K562 (cell line): ENCODE data around the gene SMYD2. TPM values are rescaled to one million over a fixed set of nuclear protein-coding genes. Genes with fewer than 3 reads are reported as not detected.

Experiments
- ATAC-seq: fragments of 200-7000 bp; cut with Tn5 transposase; 3 replicates; pipeline ENCODE4 v1.9.1; 2020; ENCODE audit warnings: moderate library complexity
- BruUV-seq: library from RNA; stranded (reverse); fragments of 400-500 nt; replicated peaks from 2 replicates; lab custom pipeline; 2021; lab: Mats Ljungman, UMichigan
- CTCF ChIA-PET: fragments of 300-600 bp; formaldehyde crosslinking; extraction: SDS; loops from one replicate; lab custom pipeline; 2021; ENCODE audit warnings: low intra/inter-chr PET ratio; lab: Yijun Ruan, JAX
- POLR2A ChIA-PET: fragments of 300-600, 350-650 bp; sonication (Branson Sonifier 250); formaldehyde crosslinking; extraction: SDS; loops from one replicate; lab custom pipeline; 2021; ENCODE audit warnings: antibody characterized with exemption, inconsistent platforms; lab: Yijun Ruan, JAX
- DNase-seq, 4 experiments: peaks; one replicate each; pipeline versions ENCODE4 v3.0.0 to v3.0.0-alpha.2; 2011 to 2018; ENCODE audit warnings: low spot score in 3 of 4, mixed read lengths in 3 of 4; ENCODE audit errors: extremely low read depth in 1 of 4
- FAIRE-seq: peaks from 2 replicates; lab custom pipeline; 2011; peaks lifted over from hg19 to GRCh38; lab: Jason Lieb, UNC
- H2AFZ ChIP-seq: 2 replicates; pipeline ENCODE4 v1.6.0; 2011; ENCODE audit warnings: low read depth, low read length, control low read depth, inconsistent platforms
- H3K27ac ChIP-seq: fragments of 200-600 bp; 3 replicates; pipeline ENCODE4 v1.8.0; 2011; ENCODE audit warnings: low read depth, mild to moderate bottlenecking, control low read depth, inconsistent platforms, low read length, moderate library complexity, mixed read lengths; ENCODE audit errors: extremely low read depth
- H3K27me3 ChIP-seq, 2 experiments: fragments of 300-600 bp in 1 of 2; 2 replicates in 1 of 2; 3 replicates in 1 of 2; pipeline versions ENCODE4 v1.6.0 to v1.8.0; 2011; ENCODE audit warnings: inconsistent platforms in 2 of 2, low read length in 2 of 2, mild to moderate bottlenecking in 1 of 2, mixed read lengths in 1 of 2, moderate library complexity in 1 of 2; ENCODE audit not compliant: control insufficient read depth in 2 of 2, insufficient read depth in 2 of 2
- H3K36me3 ChIP-seq: fragments of 300-600 bp; 3 replicates; pipeline ENCODE4 v1.8.0; 2011; ENCODE audit warnings: mild to moderate bottlenecking, low read length, inconsistent platforms; ENCODE audit not compliant: control insufficient read depth, insufficient read depth
- H3K4me1 ChIP-seq, 2 experiments: fragments of 200-600 bp in 1 of 2; replicated peaks in 1 of 2; 2 replicates in 1 of 2; 3 replicates in 1 of 2; pipeline versions ENCODE4 v1.5.1 to v1.8.0; 2011; ENCODE audit warnings: inconsistent platforms in 2 of 2, low read length in 2 of 2, mild to moderate bottlenecking in 1 of 2, mixed read lengths in 1 of 2, moderate library complexity in 1 of 2; ENCODE audit not compliant: control insufficient read depth in 2 of 2, insufficient read depth in 2 of 2
- H3K4me2 ChIP-seq: 2 replicates; pipeline ENCODE4 v1.6.1; 2011; ENCODE audit warnings: low read length, control low read depth, inconsistent platforms, mixed read lengths; ENCODE audit not compliant: insufficient read depth
- H3K4me3 ChIP-seq: fragments of 200-600 bp; sonication (generic), shearing (Covaris generic); 2 replicates; pipeline ENCODE4 v1.5.1; 2016; ENCODE audit warnings: control low read depth, inconsistent platforms
- H3K79me2 ChIP-seq: fragments of 200-600 bp; 3 replicates; pipeline ENCODE4 v1.8.0; 2011; ENCODE audit warnings: low read length, inconsistent platforms; ENCODE audit not compliant: control insufficient read depth, insufficient read depth
- H3K9ac ChIP-seq, 2 experiments: 2 replicates each; pipeline versions ENCODE4 v1.6.0 to v1.6.1; 2011; ENCODE audit warnings: low read depth in 2 of 2, low read length in 2 of 2, control low read depth in 1 of 2, inconsistent platforms in 1 of 2, mild to moderate bottlenecking in 1 of 2, mixed read lengths in 1 of 2; ENCODE audit not compliant: insufficient read depth in 1 of 2
- H3K9me1 ChIP-seq: one replicate; pipeline ENCODE4 v1.6.0; 2011; ENCODE audit warnings: inconsistent platforms, mild to moderate bottlenecking, low read length, moderate library complexity; ENCODE audit not compliant: control insufficient read depth, insufficient read depth
- H3K9me3 ChIP-seq: replicated peaks from 2 replicates; pipeline ENCODE4 v1.5.1; 2011; ENCODE audit warnings: low read depth, low read length, inconsistent platforms; ENCODE audit not compliant: control insufficient read depth, insufficient read depth
- H4K20me1 ChIP-seq: replicated peaks from 2 replicates; pipeline ENCODE4 v1.6.1; 2011; ENCODE audit warnings: low read length, inconsistent platforms, mixed read lengths; ENCODE audit not compliant: control insufficient read depth, insufficient read depth
- EZH2 ChIP-seq: IDR thresholded peaks from 2 replicates; pipeline ENCODE4 v1.6.1; 2012; ENCODE audit warnings: low read depth, mild to moderate bottlenecking, inconsistent platforms, low read length, borderline replicate concordance
- HDAC2 ChIP-seq: fragments of 450-650 bp; IDR thresholded peaks from 2 replicates; pipeline ENCODE4 v1.6.1; 2016; ENCODE audit warnings: mild to moderate bottlenecking
- MEF2A ChIP-seq: IDR thresholded peaks from 2 replicates; pipeline ENCODE4 v1.6.1; 2011; ENCODE audit warnings: low read depth, mild to moderate bottlenecking, low read length, moderate library complexity; ENCODE audit not compliant: control insufficient read depth
- WHSC1 ChIP-seq: IDR thresholded peaks from one replicate; pipeline ENCODE4 v1.6.1; 2012; ENCODE audit warnings: low read length, control low read depth, inconsistent platforms
- WGBS: fragments of 100-300 bp; shearing (Covaris generic); methylation state at CpG from one replicate; pipeline ENCODE4 v1.1.6; 2016; ENCODE audit warnings: low coverage, mixed read lengths; ENCODE audit not compliant: insufficient coverage; ENCODE audit errors: missing lambda C conversion rate; 5-methylcytosine and 5-hydroxymethylcytosine counted together
- in situ Hi-C: fragments of 300-500 bp; cut with MboI; formaldehyde crosslinking; loops from 4 replicates; pipeline ENCODE4 v1.15.0; 2018; ENCODE audit warnings: inconsistent platforms, mixed read lengths
- intact Hi-C: fragments of 100-400 bp; cut with micrococcal nuclease; formaldehyde crosslinking; loops from 2 replicates; pipeline ENCODE4 v1.14.2; 2022
- polyA plus RNA-seq, 8 experiments: library from polyadenylated mRNA; depleted of rRNA in 4 of 8; stranded (reverse) in 5 of 8; unstranded in 3 of 8; fragments of >200 nt; fragmentation: Nextera tagmentation in 2 of 8; fragmentation: Illumina TruSeq in 1 of 8; extraction: Ambion mirVana in 2 of 8; extraction: Trizol in 1 of 8; gene quantifications; 2 replicates each; pipeline versions ENCODE4 v1.2.1 to v1.2.3, GENCODE V29; 2011 to 2014; ENCODE audit warnings: inconsistent platforms in 1 of 8, missing spikeins in 1 of 8
- total RNA-seq, 7 experiments: library from RNA; depleted of rRNA in 6 of 7; stranded (reverse); fragments of >200 nt in 6 of 7; fragmentation: Illumina TruSeq in 2 of 7; extraction: Trizol in 2 of 7; gene quantifications; 2 replicates each; pipeline versions ENCODE4 v1.2.1 to v1.2.3, GENCODE V29; 2011 to 2021; ENCODE audit warnings: low replicate concordance in 1 of 7
- TF ChIP-seq, protein P1 (sequence below): fragments of 450-650 bp; IDR thresholded peaks from 2 replicates; pipeline ENCODE4 v1.6.1; 2016; ENCODE audit warnings: borderline replicate concordance
- TF ChIP-seq, protein P2 (sequence below): sonication (generic); formaldehyde crosslinking; IDR thresholded peaks from 2 replicates; pipeline ENCODE4 v1.8.0; 2023; ENCODE audit warnings: mild to moderate bottlenecking, missing genetic modification reagents

SMYD2 gene
- total and polyA plus RNA-seq, 9 of the 15 experiments (the other 6 are each of a cell fraction or from before 2014, with no cell fraction given) = 13.8 to 81.3 (median 39.9) TPM

DNA sequence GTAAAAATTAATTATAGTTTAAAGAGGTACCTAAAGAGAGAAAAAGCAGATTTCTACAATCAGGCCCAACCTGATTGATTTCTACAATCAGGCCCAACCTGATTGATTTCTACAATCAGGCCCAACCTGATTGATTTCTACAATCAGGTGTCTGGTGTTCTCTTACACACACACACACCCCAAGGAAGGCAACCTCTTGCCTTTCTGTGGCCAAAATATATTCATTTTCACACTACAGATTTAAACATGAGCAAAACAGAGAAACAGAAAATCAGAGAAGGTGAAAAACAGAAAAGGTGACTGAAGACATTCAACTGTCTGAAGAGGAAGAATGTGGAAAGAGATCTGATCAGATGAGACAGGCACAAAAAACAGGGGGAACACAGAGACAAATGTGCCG is 104.5 kb downstream of the SMYD2 start:
- no peaks in the 10 kb centered on the region for H3K9me3 ChIP-seq
- ATAC-seq (no peak), DNase-seq (no peak), FAIRE-seq (no peak)
- ChIA-PET CTCF (interaction anchor here (0.6 kb wide), 1 partner anchor 1692 kb away, joined by 3 read pairs; no protein-coding TSS in a partner anchor), POLR2A (no interaction called here)
- no peak overlapping the region for H2AFZ ChIP-seq
- H3K36me3 ChIP-seq = no peaks in the 10 kb centered on the region
- H3K79me2 ChIP-seq = no peaks in the 10 kb centered on the region
- BruUV-seq = no TSS peak
- no peaks in the 10 kb centered on the region for H4K20me1 ChIP-seq
- in situ Hi-C loops = no loop called here
- H3K27me3 ChIP-seq = peaks cover 34 to 38% of the 10 kb centered on the region in 2 experiments
- H3K4me3 ChIP-seq = no peak overlapping the region
- no peak overlapping the region for H3K9ac ChIP-seq
- H3K9me1 ChIP-seq = no peaks in the 10 kb centered on the region
- no peak overlapping the region for H3K4me2 ChIP-seq
- peaks cover 0 to 10% of the 10 kb centered on the region in 2 experiments; a peak in 1 of 5 replicates for H3K4me1 ChIP-seq
- TF ChIP-seq EZH2 (no peak), MEF2A (no peak), HDAC2 (no peak), WHSC1 (no peak)
- TF ChIP-seq, protein P1, sequence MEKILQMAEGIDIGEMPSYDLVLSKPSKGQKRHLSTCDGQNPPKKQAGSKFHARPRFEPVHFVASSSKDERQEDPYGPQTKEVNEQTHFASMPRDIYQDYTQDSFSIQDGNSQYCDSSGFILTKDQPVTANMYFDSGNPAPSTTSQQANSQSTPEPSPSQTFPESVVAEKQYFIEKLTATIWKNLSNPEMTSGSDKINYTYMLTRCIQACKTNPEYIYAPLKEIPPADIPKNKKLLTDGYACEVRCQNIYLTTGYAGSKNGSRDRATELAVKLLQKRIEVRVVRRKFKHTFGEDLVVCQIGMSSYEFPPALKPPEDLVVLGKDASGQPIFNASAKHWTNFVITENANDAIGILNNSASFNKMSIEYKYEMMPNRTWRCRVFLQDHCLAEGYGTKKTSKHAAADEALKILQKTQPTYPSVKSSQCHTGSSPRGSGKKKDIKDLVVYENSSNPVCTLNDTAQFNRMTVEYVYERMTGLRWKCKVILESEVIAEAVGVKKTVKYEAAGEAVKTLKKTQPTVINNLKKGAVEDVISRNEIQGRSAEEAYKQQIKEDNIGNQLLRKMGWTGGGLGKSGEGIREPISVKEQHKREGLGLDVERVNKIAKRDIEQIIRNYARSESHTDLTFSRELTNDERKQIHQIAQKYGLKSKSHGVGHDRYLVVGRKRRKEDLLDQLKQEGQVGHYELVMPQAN = no peak
- TF ChIP-seq, protein P2, sequence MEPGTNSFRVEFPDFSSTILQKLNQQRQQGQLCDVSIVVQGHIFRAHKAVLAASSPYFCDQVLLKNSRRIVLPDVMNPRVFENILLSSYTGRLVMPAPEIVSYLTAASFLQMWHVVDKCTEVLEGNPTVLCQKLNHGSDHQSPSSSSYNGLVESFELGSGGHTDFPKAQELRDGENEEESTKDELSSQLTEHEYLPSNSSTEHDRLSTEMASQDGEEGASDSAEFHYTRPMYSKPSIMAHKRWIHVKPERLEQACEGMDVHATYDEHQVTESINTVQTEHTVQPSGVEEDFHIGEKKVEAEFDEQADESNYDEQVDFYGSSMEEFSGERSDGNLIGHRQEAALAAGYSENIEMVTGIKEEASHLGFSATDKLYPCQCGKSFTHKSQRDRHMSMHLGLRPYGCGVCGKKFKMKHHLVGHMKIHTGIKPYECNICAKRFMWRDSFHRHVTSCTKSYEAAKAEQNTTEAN (CRISPR knock-in tag) = no peak
- TF ChIP-seq, all 486 proteins: peak for 0
- WGBS = 0% methylated on average over 1 of the region's 1 CpG
- intact Hi-C loops = no loop called here
- no peak overlapping the region for H3K27ac ChIP-seq
